ENCODE data around the gene STAC3. TPM values are rescaled to one million over a fixed set of nuclear protein-coding genes. Genes with fewer than 3 reads are reported as not detected.
"Not testable (repeated sequence)": the region's sequence is repeated elsewhere in the genome, so short reads cannot be mapped to it uniquely, and the experiment has no call there.

The STAC3 gene
- total and polyA plus RNA-seq, 9 of the 15 experiments (the other 6 are each of a cell fraction or from before 2014, with no cell fraction given) = 0.45 to 6.4 (median 3.3) TPM

DNA sequence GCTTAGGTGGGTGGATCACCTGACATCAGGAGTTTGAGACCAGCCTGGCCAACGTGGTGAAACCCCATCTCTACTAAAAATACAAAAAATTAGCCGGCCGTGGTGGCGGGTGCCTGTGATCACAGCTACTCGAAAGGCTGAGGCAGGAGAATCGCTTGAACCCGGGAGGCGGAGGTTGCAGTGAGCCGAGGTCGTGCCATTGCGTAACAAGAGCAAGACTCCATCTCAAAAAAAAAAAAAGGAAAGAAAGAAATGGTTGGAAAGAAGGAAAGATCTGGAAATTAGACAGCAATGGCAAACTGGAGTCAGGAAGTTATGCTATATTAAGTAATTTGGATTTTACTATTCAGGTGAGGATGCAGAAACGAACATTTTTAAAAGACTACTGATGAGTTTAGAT, 31.1 kb upstream of the STAC3 start:
- ATAC-seq; H3K9ac ChIP-seq (ENCODE audit: insufficient read depth in 1 of 2, low read depth in 2 of 2, low read length in 2 of 2); H3K79me2 ChIP-seq (ENCODE audit: control insufficient read depth, insufficient read depth, low read length); FAIRE-seq; H3K4me3 ChIP-seq; H3K9me3 ChIP-seq (replicated peaks; ENCODE audit: control insufficient read depth, insufficient read depth, low read depth, low read length); H4K20me1 ChIP-seq (replicated peaks; ENCODE audit: control insufficient read depth, insufficient read depth, low read length); H3K27ac ChIP-seq (ENCODE audit: extremely low read depth, low read depth, low read length); H2AFZ ChIP-seq (ENCODE audit: low read depth, low read length); H3K27me3 ChIP-seq (ENCODE audit: control insufficient read depth in 2 of 2, insufficient read depth in 2 of 2, low read length in 2 of 2); in situ Hi-C loops (cut with MboI); BruUV-seq (replicated peaks); H3K4me2 ChIP-seq (ENCODE audit: insufficient read depth, low read length); DNase-seq (ENCODE audit: extremely low read depth in 1 of 4, low spot score in 3 of 4); H3K9me1 ChIP-seq (ENCODE audit: control insufficient read depth, insufficient read depth, low read length); CTCF ChIA-PET (ENCODE audit: low intra/inter-chr PET ratio); intact Hi-C loops (cut with micrococcal nuclease); TF ChIP-seq CEBPG (CRISPR knock-in tag; IDR thresholded peaks at IDR 0.05): not testable (repeated sequence)
- TF ChIP-seq CEBPB (tag; IDR thresholded peaks at IDR 0.05) = peak; percentile 70
- TF ChIP-seq CEBPG (tag; conservative IDR thresholded peaks at IDR 0.05 in 1 of 2, IDR thresholded peaks at IDR 0.05 in 1 of 2) = peak in 1 of 2 experiments; percentile 77; a peak in 2 of 4 replicates
- POLR2A ChIA-PET = interaction anchor here (1.2 kb wide), 1 partner anchor 13 kb away, joined by 4 read pairs; no protein-coding TSS in a partner anchor
- WGBS (ENCODE audit: insufficient coverage, low coverage, missing lambda C conversion rate) = 83% methylated on average over 10 of the region's 12 CpGs
- H3K4me1 ChIP-seq (replicated peaks in 1 of 2; ENCODE audit: control insufficient read depth in 2 of 2, insufficient read depth in 2 of 2, low read length in 2 of 2) = peaks cover 0 to 17% of the 10 kb centered on the region in 2 experiments; a peak in 4 of 5 replicates
- peaks cover 37% of the 10 kb centered on the region; the same call in 2 of the 3 replicates for H3K36me3 ChIP-seq (ENCODE audit: control insufficient read depth, insufficient read depth, low read length)

DNA sequence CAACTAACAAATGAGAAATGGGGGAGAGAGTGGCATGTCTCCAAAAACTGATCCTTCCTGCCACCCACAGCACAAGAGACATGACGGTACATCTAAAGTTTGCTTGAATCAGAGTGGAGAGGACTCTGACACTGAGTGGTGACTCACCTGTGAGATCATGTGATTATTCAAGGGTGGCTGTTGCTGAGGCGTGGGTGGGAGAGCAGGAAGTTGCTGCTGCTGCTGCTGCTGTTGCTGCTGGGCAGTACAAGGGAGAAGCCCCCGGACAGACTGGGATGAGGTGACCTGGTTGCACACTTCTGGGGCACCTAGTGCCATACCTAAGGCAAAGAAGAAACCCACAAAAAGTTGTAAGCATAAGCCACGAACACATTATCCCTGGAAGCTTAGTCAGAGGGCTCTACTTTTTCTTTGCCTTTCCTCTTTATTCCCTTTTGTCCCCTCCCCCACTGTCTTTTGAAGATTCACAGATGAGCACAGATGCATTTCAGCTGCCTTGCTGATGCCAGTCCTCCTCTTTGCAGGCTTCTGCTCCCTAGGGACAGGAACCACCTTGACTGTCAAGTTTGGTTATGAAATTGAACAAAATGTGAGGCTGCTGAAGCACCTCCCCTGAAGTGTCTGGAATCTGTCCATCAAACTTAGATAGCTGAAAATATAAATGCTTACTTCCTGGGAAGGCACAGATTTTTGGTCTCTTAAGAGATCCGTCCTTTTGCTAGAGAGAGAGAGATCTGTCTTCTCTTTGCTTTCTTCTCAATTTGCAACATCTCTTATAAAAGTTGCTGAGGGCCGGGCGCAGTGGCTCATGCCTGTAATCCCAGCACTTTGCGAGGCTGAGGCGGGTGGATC, 29.4 kb upstream of the STAC3 start:
- Histone ChIP-seq H2AFZ (ENCODE audit: low read depth, low read length) (0 out of 2 replicates have a peak overlapping the region, but pooled peaks have one; percentile 18), H3K4me2 (ENCODE audit: insufficient read depth, low read length) (peak overlapping the region; percentile 55), H3K9ac (ENCODE audit: insufficient read depth in 1 of 2, low read depth in 2 of 2, low read length in 2 of 2) (peak overlapping the region; percentile 51 to 66), H3K9me1 (ENCODE audit: control insufficient read depth, insufficient read depth, low read length) (no peaks in the 10 kb centered on the region), H4K20me1 (replicated peaks; ENCODE audit: control insufficient read depth, insufficient read depth, low read length) (no peaks in the 10 kb centered on the region), H3K9me3 (replicated peaks; ENCODE audit: control insufficient read depth, insufficient read depth, low read depth, low read length) (no peaks in the 10 kb centered on the region), H3K4me1 (replicated peaks in 1 of 2; ENCODE audit: control insufficient read depth in 2 of 2, insufficient read depth in 2 of 2, low read length in 2 of 2) (peaks cover 0 to 17% of the 10 kb centered on the region in 2 experiments; a peak in 4 of 5 replicates), H3K79me2 (ENCODE audit: control insufficient read depth, insufficient read depth, low read length) (no peaks in the 10 kb centered on the region), H3K36me3 (ENCODE audit: control insufficient read depth, insufficient read depth, low read length) (peaks cover 35% of the 10 kb centered on the region; the same call in 2 of the 3 replicates), H3K4me3 (peak overlapping the region; percentile 9; the same call in 1 of the 2 replicates), H3K27me3 (ENCODE audit: control insufficient read depth in 2 of 2, insufficient read depth in 2 of 2, low read length in 2 of 2) (no peaks in the 10 kb centered on the region), H3K27ac (ENCODE audit: extremely low read depth, low read depth, low read length) (peak overlapping the region; percentile 78)
- BruUV-seq (replicated peaks) = no TSS peak
- intact Hi-C loops (cut with micrococcal nuclease) (no loop called here), in situ Hi-C loops (cut with MboI) (no loop called here)
- CTCF ChIA-PET (ENCODE audit: low intra/inter-chr PET ratio) = no interaction called here
- DNase-seq (ENCODE audit: extremely low read depth in 1 of 4, low spot score in 3 of 4) = peak; percentile 68 to 89 (median 72)
- 36% methylated on average over 8 of the region's 9 CpGs for WGBS (ENCODE audit: insufficient coverage, low coverage, missing lambda C conversion rate)
- POLR2A ChIA-PET = interaction anchor here (0.6 kb wide), 1 partner anchor 364 kb away, joined by 3 read pairs; no protein-coding TSS in a partner anchor
- peak; percentile 96 for ATAC-seq
- peak; percentile 98 for FAIRE-seq
- peak; percentile 90 for TF ChIP-seq LEF1 (IDR thresholded peaks at IDR 0.05)
- no peak for TF ChIP-seq THRAP3 (IDR thresholded peaks at IDR 0.05; ENCODE audit: borderline replicate concordance)
- TF ChIP-seq RBM25 (IDR thresholded peaks at IDR 0.05; ENCODE audit: low read depth, low read length, severe bottlenecking) = no peak
- no peak for TF ChIP-seq SMARCB1 (IDR thresholded peaks at IDR 0.05; ENCODE audit: insufficient read length, low read depth)
- TF ChIP-seq, protein P1, sequence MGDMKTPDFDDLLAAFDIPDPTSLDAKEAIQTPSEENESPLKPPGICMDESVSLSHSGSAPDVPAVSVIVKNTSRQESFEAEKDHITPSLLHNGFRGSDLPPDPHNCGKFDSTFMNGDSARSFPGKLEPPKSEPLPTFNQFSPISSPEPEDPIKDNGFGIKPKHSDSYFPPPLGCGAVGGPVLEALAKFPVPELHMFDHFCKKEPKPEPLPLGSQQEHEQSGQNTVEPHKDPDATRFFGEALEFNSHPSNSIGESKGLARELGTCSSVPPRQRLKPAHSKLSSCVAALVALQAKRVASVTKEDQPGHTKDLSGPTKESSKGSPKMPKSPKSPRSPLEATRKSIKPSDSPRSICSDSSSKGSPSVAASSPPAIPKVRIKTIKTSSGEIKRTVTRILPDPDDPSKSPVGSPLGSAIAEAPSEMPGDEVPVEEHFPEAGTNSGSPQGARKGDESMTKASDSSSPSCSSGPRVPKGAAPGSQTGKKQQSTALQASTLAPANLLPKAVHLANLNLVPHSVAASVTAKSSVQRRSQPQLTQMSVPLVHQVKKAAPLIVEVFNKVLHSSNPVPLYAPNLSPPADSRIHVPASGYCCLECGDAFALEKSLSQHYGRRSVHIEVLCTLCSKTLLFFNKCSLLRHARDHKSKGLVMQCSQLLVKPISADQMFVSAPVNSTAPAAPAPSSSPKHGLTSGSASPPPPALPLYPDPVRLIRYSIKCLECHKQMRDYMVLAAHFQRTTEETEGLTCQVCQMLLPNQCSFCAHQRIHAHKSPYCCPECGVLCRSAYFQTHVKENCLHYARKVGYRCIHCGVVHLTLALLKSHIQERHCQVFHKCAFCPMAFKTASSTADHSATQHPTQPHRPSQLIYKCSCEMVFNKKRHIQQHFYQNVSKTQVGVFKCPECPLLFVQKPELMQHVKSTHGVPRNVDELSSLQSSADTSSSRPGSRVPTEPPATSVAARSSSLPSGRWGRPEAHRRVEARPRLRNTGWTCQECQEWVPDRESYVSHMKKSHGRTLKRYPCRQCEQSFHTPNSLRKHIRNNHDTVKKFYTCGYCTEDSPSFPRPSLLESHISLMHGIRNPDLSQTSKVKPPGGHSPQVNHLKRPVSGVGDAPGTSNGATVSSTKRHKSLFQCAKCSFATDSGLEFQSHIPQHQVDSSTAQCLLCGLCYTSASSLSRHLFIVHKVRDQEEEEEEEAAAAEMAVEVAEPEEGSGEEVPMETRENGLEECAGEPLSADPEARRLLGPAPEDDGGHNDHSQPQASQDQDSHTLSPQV (IDR thresholded peaks at IDR 0.05) = peak; percentile 70
- TF ChIP-seq FOS (IDR thresholded peaks at IDR 0.05; ENCODE audit: extremely low read depth, insufficient read length) = peak; percentile 75
- TF ChIP-seq MEF2D (tag; conservative IDR thresholded peaks at IDR 0.05; ENCODE audit: low read depth) = 0 out of 2 replicates have a peak, but pooled peaks have one; percentile 45
